Keratinocyte (primary cell): Measurements from ENCODE around the gene SLC5A8. TPM values are rescaled to one million over a fixed set of nuclear protein-coding genes. Genes with fewer than 3 reads are reported as not detected.

Experiments
- DNase-seq: peaks from one replicate; pipeline ENCODE4 v3.0.0-alpha.2; 2011; ENCODE audit warnings: low read depth, missing footprints, low spot score
- FAIRE-seq: peaks from 2 replicates; lab custom pipeline; 2011; peaks lifted over from hg19 to GRCh38; lab: Jason Lieb, UNC
- H2AFZ ChIP-seq: 2 replicates; pipeline ENCODE4 v1.6.0; 2012; ENCODE audit warnings: low read length, control low read depth, inconsistent platforms; ENCODE audit not compliant: control insufficient read depth
- H3K27ac ChIP-seq: 2 replicates; pipeline ENCODE4 v1.5.1; 2011; ENCODE audit warnings: low read length; ENCODE audit not compliant: control insufficient read depth, insufficient read depth
- H3K27me3 ChIP-seq: 3 replicates; pipeline ENCODE4 v1.6.0; 2011; ENCODE audit warnings: low read length; ENCODE audit not compliant: control insufficient read depth, insufficient read depth; ENCODE audit errors: extremely low read depth
- H3K36me3 ChIP-seq, 2 experiments: 2 replicates in 1 of 2; 3 replicates in 1 of 2; pipeline ENCODE4 v1.5.1; 2011; ENCODE audit warnings: low read length in 2 of 2, mild to moderate bottlenecking in 1 of 2; ENCODE audit not compliant: control insufficient read depth in 2 of 2, insufficient read depth in 2 of 2; ENCODE audit errors: extremely low read depth in 1 of 2
- H3K4me1 ChIP-seq: 3 replicates; pipeline ENCODE4 v1.5.1; 2011; ENCODE audit warnings: low read length; ENCODE audit not compliant: control insufficient read depth, insufficient read depth; ENCODE audit errors: extremely low read depth
- H3K4me2 ChIP-seq: 3 replicates; pipeline ENCODE4 v1.6.0; 2011; ENCODE audit warnings: low read depth, low read length; ENCODE audit not compliant: control insufficient read depth, insufficient read depth; ENCODE audit errors: extremely low read depth
- H3K4me3 ChIP-seq, 3 experiments: fragments of 200-600 bp in 1 of 3; sonication (generic) in 1 of 3; 2 replicates in 2 of 3; 3 replicates in 1 of 3; pipeline ENCODE4 v1.5.1; 2011 to 2016; ENCODE audit warnings: low read length in 3 of 3, mild to moderate bottlenecking in 3 of 3, control low read depth in 2 of 3, inconsistent platforms in 1 of 3, low read depth in 1 of 3, mixed read lengths in 1 of 3, mixed run types in 1 of 3, moderate library complexity in 1 of 3; ENCODE audit not compliant: control insufficient read depth in 2 of 3, insufficient read depth in 2 of 3; ENCODE audit errors: extremely low read depth in 1 of 3
- H3K79me2 ChIP-seq: 2 replicates; pipeline ENCODE4 v1.6.0; 2012; ENCODE audit warnings: low read length; ENCODE audit not compliant: control insufficient read depth, insufficient read depth
- H3K9ac ChIP-seq: 3 replicates; pipeline ENCODE4 v1.6.0; 2011; ENCODE audit warnings: low read length; ENCODE audit not compliant: control insufficient read depth, insufficient read depth; ENCODE audit errors: extremely low read depth
- H3K9me1 ChIP-seq: 3 replicates; pipeline ENCODE4 v1.6.0; 2011; ENCODE audit warnings: low read length; ENCODE audit not compliant: control insufficient read depth, insufficient read depth; ENCODE audit errors: extremely low read depth
- H3K9me3 ChIP-seq: 2 replicates; pipeline ENCODE4 v1.5.1; 2012; ENCODE audit warnings: low read depth, low read length; ENCODE audit not compliant: control insufficient read depth
- H4K20me1 ChIP-seq: 3 replicates; pipeline ENCODE4 v1.6.0; 2011; ENCODE audit warnings: low read length; ENCODE audit not compliant: control insufficient read depth, insufficient read depth; ENCODE audit errors: extremely low read depth
- EZH2 ChIP-seq: IDR thresholded peaks from one replicate; pipeline ENCODE4 v1.6.1; 2012; ENCODE audit warnings: inconsistent platforms, mild to moderate bottlenecking, low read length, moderate library complexity
- dilution Hi-C: fragments of 300-500 bp; cut with MboI; formaldehyde crosslinking; loops from one replicate; pipeline ENCODE4 v1.7.0; 2020; ENCODE audit warnings: low sequenced_read_pairs; ENCODE audit not compliant: extremely low pct_ligation_motif_present
- polyA plus RNA-seq, 5 experiments: library from polyadenylated mRNA; depleted of rRNA in 3 of 5; stranded (reverse) in 3 of 5; stranded (forward) in 1 of 5; unstranded in 1 of 5; fragments of >200 nt; gene quantifications; 1 replicate in 1 of 5; 2 replicates in 3 of 5; 3 replicates in 1 of 5; pipeline versions ENCODE4 v1.2.1 to v1.2.3, GENCODE V29; 2011 to 2012; ENCODE audit warnings: missing spikeins in 2 of 5, low read depth in 1 of 5, low replicate concordance in 1 of 5
- TF ChIP-seq, protein P1 (sequence below), 3 experiments: IDR thresholded peaks in 1 of 3; conservative IDR thresholded peaks in 1 of 3; optimal IDR thresholded peaks in 1 of 3; 2 replicates in 2 of 3; 3 replicates in 1 of 3; pipeline versions ENCODE3 to v1.5.1; 2011; ENCODE audit warnings: low read length in 3 of 3, mild to moderate bottlenecking in 3 of 3, moderate library complexity in 2 of 3, control low read depth in 1 of 3, inconsistent platforms in 1 of 3; ENCODE audit not compliant: insufficient read depth in 2 of 3; ENCODE audit errors: extremely low read depth in 1 of 3

Gene SLC5A8
- polyA plus RNA-seq, 1 donor (not counting 4 experiments of a cell fraction or from before 2014, with no cell fraction given) = not detected

DNA sequence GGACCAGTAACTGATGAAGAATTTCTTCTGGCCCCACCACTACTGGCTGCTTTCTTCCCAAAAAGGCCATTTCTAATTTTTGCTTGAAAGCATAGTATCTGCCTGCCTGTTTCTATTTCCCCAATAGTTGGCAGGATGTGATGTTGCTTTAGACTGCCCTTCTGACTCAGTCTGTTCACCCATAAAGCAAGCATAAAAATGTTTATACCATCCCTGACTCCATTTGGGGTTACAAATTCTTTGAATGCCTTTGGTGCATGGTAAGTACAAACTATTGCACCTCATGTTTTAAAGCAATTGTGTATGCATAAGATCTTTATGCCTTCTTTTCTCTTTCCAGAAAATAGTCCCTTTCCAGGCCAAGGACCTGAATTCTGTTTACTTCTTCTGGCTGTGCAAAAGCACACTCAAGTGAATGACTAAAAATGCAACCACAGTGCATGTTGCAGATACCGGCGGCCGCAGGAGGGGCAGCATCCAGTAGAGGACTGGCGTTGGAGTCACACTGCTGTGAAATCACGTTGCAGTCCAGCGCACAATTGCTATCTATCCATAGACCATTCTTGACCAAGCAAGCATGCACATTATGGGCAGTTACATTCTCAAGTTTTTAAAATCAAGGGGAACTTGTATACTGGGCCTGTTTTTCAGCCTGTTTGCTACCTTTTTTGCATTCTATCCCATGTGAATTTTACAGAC is 82.4 kb downstream of the SLC5A8 start:
- no peaks in the 10 kb centered on the region for H3K4me1 ChIP-seq
- dilution Hi-C loops = no loop called here
- no peak for FAIRE-seq
- H3K36me3 ChIP-seq = peaks cover 0 to 1% of the 10 kb centered on the region in 2 experiments
- no peaks in the 10 kb centered on the region for H3K9me3 ChIP-seq
- no peaks in the 10 kb centered on the region for H3K9me1 ChIP-seq
- H3K27ac ChIP-seq = no peak overlapping the region
- H3K9ac ChIP-seq = no peak overlapping the region
- H3K4me2 ChIP-seq = no peak overlapping the region
- no peaks in the 10 kb centered on the region for H4K20me1 ChIP-seq
- no peak for DNase-seq
- TF ChIP-seq EZH2 = no peak
- TF ChIP-seq, protein P1, sequence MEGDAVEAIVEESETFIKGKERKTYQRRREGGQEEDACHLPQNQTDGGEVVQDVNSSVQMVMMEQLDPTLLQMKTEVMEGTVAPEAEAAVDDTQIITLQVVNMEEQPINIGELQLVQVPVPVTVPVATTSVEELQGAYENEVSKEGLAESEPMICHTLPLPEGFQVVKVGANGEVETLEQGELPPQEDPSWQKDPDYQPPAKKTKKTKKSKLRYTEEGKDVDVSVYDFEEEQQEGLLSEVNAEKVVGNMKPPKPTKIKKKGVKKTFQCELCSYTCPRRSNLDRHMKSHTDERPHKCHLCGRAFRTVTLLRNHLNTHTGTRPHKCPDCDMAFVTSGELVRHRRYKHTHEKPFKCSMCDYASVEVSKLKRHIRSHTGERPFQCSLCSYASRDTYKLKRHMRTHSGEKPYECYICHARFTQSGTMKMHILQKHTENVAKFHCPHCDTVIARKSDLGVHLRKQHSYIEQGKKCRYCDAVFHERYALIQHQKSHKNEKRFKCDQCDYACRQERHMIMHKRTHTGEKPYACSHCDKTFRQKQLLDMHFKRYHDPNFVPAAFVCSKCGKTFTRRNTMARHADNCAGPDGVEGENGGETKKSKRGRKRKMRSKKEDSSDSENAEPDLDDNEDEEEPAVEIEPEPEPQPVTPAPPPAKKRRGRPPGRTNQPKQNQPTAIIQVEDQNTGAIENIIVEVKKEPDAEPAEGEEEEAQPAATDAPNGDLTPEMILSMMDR (optimal IDR thresholded peaks at IDR 0.05 in 1 of 3, IDR thresholded peaks at IDR 0.05 in 1 of 3, conservative IDR thresholded peaks at IDR 0.05 in 1 of 3; ENCODE audit: extremely low read depth in 1 of 3, insufficient read depth in 2 of 3, low read length in 3 of 3) = no peak
- H3K27me3 ChIP-seq = no peaks in the 10 kb centered on the region
- H2AFZ ChIP-seq = no peak overlapping the region
- no peaks in the 10 kb centered on the region for H3K79me2 ChIP-seq
- H3K4me3 ChIP-seq = no peak overlapping the region

DNA sequence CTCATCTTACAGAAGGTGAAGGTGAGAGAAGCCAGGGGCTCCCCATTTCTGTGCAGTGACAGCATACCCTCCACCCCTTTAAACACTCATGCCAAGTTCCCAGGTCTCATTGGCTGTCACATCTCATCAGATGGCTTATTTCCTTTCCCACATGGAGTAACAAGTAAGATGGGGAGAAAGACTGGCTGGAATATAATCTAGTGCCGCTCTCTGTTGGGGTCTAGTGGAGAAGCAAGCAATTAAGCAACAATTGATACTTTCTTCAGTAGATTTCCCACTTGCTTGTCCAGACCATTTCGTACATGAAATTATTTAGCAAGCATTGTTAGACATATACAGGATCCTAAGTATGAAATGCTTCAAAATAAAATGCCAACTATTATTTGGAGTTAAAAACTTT is 92.2 kb downstream of the SLC5A8 start:
- H3K9ac ChIP-seq = no peak overlapping the region
- H3K4me3 ChIP-seq = no peak overlapping the region
- no peaks in the 10 kb centered on the region for H3K9me1 ChIP-seq
- no peaks in the 10 kb centered on the region for H3K27me3 ChIP-seq
- no peak for DNase-seq
- dilution Hi-C loops = no loop called here
- H4K20me1 ChIP-seq = no peaks in the 10 kb centered on the region
- no peaks in the 10 kb centered on the region for H3K36me3 ChIP-seq
- H3K27ac ChIP-seq = no peak overlapping the region
- H3K4me2 ChIP-seq = no peak overlapping the region
- no peaks in the 10 kb centered on the region for H3K4me1 ChIP-seq
- no peak for TF ChIP-seq EZH2
- TF ChIP-seq, protein P1 (optimal IDR thresholded peaks at IDR 0.05 in 1 of 3, IDR thresholded peaks at IDR 0.05 in 1 of 3, conservative IDR thresholded peaks at IDR 0.05 in 1 of 3; ENCODE audit: extremely low read depth in 1 of 3, insufficient read depth in 2 of 3, low read length in 3 of 3) = no peak
- H3K79me2 ChIP-seq = no peaks in the 10 kb centered on the region
- no peak overlapping the region for H2AFZ ChIP-seq
- H3K9me3 ChIP-seq = no peaks in the 10 kb centered on the region
- no peak for FAIRE-seq
